GM18867 (cell line): ENCODE data around the gene DPH6.
"Not testable (repeated sequence)": the region's sequence is repeated elsewhere in the genome, so short reads cannot be mapped to it uniquely, and the experiment has no call there.

Source experiments
- ATAC-seq: cut with Tn5 transposase; IDR thresholded peaks from one replicate; pipeline ENCODE4 v1.9.1; 2021; ENCODE audit warnings: mild to moderate bottlenecking, moderate library complexity; ENCODE audit not compliant: unreplicated experiment

DPH6 gene

DNA sequence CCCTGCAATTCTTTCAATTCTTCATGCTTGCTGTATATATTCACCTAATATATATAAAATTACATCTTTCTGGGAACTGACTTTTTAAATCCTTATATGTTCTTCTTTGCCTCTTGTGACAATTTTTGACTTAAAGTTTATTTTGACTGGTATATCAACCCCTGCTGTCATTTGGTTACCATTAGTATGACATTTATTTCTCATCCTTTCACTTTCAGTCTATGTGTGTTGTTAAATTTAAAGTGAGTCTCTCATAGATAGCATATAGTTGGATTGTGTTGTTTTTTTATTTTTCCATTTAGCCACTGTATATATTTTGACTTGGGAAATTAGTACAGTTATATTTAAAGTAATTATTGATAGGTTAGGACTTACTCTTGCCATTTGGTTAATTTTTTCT lies 194.9 kb downstream of the DPH6 start:
- no peak for ATAC-seq

- no peak for ATAC-seq
Observed at GRCh38 chr15:35349916-35350315, 196.0 kb downstream of the DPH6 start.

GRCh38 chr15:35330916-35331315 lies 215.0 kb downstream of the DPH6 start:
- no peak for ATAC-seq

DNA sequence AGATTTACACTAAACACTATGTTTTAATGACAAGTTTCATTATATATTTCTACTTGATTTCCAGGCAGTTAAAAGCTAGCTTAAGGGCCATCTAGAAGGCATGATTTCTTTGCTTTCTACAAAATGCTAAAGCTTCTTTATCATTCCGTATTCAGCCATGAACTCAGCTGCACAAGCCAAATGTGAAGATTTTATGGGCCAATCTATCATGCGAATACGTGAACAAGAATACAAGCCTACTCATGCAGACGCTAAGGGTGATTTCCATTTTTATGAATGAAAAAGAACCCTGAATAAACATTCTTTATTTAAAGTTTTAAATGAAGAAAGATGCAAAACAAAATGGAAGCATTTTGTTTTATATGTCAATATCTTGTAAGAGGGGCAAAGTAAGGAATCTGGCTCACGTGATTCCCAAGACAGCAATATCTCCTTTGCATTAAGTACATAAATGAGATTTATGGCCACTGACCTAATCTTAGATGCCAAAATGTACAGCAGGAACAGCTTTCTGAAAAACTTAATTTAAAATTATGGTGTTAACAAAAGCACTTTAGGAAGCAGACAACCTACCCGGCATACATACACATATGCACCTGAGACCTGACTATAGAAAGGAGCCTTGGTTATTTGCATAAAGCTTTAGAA lies 215.8 kb downstream of the DPH6 start:
- no peak for ATAC-seq

DNA sequence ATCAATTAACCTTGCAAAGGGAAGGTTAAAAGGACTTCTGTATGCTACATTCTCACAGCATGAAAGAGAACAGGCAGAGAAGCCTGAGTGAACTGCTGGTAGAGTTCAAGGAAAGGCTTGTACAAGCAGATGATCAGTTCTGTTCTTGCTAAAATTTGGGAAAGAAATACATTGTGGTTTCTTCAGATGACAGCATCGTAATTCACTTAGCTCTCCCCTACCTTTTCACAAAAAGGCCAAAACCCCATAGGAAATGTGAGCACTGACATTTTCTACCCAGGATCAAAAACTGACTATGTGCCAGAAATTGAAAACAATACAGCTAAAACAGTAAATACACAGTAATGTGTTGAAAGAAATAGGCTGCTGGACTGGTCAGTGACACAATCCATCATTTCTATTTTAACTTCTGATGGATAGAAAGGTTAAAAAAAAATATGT lies 216.4 kb downstream of the DPH6 start:
- ATAC-seq, result no peak

DNA sequence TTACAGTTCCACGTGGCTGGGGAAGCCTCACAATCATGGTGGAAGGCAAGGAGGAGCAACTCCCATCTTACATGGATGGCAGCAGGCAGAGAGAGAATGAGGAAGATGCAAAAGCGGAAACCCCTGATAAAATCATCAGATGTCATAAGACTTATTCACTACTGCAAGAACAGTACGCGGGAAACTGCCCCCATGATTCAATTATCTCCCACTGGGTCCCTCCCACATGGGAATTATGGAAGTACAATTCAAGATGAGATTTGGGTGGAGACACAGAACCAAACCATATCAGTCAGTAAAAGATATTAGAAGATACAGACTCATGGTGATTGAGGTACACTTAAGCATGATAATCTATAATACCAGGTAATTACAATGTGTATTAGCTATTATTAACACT lies 217.1 kb downstream of the DPH6 start:
- ATAC-seq, result not testable (repeated sequence)

DNA sequence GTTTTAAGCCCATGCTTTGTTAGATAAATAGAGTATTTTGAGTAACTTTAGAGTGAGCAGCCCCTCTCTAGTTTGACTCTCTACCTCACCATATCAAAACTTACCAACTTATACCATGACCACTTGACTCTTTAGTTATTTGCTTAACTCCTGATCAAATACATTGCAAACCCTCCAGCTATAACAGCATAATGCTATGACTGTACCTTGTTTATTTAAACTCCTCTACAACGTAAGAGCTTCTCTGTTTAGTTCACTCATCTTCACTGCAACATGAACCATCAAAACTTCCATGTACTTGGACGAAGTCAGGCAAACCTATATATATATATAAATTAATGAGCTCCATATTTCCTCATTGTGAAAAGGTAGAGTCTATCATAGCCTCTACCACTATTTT lies 218.2 kb downstream of the DPH6 start:
- no peak for ATAC-seq

- ATAC-seq, result no peak
Observed at GRCh38 chr15:35325374-35325941, 220.5 kb downstream of the DPH6 start.

DNA sequence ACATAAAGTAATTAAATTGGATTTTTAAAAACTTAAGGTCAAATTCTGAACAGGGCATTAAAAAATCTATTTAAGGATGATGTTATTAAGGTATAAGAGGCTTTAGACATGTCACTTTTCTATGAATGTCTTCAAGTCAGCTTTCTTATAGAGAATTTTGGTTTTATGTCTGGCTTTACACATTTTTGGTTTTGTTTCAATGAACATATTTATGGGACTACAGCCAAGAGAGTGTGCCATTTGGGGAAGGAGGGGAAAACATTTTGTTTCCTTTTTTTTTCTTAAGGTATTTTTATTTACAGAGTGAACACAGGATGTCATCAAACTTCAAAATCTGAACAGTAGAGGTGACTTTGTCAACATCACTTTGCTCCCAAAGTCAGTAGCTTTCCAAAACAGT lies 222.8 kb downstream of the DPH6 start:
- no peak for ATAC-seq

DNA sequence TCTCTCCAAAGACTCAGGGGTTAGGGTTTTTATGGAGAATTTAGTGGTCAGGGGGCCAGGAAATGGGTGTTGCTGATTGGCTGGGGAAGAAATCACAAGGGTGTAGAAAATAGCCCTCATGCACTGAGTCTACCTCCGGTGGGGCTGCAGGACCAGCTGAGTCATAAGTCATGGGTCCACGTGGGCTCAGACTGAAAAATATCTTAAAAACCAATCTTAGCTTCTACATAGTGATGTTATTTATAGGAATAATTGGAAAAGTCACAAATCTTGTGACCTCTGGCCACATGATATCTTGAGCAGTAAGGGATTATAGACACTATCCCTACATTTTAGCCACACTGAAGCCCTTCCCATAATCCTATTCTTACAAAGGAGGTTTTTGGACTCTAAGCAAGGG lies 224.0 kb downstream of the DPH6 start:
- no peak for ATAC-seq

GRCh38 chr15:35320911-35321310 lies 225.1 kb downstream of the DPH6 start:
- ATAC-seq, result no peak
